ENCODE measurements around the gene MYMX.
"Not testable (repeated sequence)": the region's sequence is repeated elsewhere in the genome, so short reads cannot be mapped to it uniquely, and the experiment has no call there.

Gene MYMX

DNA sequence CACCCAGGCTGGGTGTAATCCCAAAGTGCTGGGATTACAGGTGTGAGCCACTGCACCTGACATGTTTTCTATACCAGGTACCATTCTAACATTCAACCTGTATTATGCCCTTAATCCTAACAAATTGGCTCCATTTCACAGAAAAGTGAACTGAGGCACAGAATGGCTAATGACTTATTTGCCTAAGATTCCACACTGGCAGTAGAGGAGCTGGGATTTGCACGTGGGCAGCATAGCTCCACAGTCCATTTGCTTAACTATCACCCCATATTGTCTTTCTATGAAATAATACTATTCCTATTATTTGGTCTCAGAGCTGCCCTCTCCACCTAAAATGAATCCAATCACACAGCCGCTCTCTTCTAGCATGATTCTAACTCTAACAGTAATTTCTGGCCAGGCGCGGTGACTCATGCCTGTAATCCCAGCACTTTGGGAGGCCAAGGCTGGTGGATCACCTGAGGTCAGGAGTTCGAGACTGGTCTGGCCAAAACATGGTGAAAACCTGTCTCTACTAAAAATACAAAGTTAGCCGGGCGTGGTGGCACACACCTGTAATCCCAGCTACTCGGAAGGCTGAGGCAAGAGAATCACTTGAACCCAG lies 23.3 kb upstream of the MYMX start:
- peaks cover 0 to 6% of the 10 kb centered on the region in 2 donors for H3K4me1 Mint-ChIP-seq (ENCODE audit: low read depth in 2 of 2)
- no peak for DNase-seq
- H3K36me3 Mint-ChIP-seq (ENCODE audit: insufficient read depth): peaks cover 7% of the 10 kb centered on the region
- H3K27ac Mint-ChIP-seq: no peak overlapping the region
- peaks cover 16 to 36% of the 10 kb centered on the region in 2 donors for H3K27me3 Mint-ChIP-seq
- no peak overlapping the region for H3K4me3 Mint-ChIP-seq
- no peak for ATAC-seq (replicated peaks)
- no peaks in the 10 kb centered on the region for H3K9me3 Mint-ChIP-seq

- Mint-ChIP-seq H3K27me3 (peaks cover 22 to 36% of the 10 kb centered on the region in 2 donors), H3K4me3 (no peak overlapping the region), H3K36me3 (ENCODE audit: insufficient read depth) (peaks cover 7% of the 10 kb centered on the region), H3K4me1 (ENCODE audit: low read depth in 2 of 2) (peaks cover 0 to 6% of the 10 kb centered on the region in 2 donors), H3K9me3 (no peaks in the 10 kb centered on the region), H3K27ac (no peak overlapping the region)
- ATAC-seq (replicated peaks) (no peak), DNase-seq (no peak)
Observed at GRCh38 chr6:44194326-44194725, 22.4 kb upstream of the MYMX start.

GRCh38 chr6:44196351-44196750 lies 20.4 kb upstream of the MYMX start:
- not testable (repeated sequence) for H3K9me3 Mint-ChIP-seq; H3K4me3 Mint-ChIP-seq; DNase-seq; H3K4me1 Mint-ChIP-seq (ENCODE audit: low read depth in 2 of 2); H3K36me3 Mint-ChIP-seq (ENCODE audit: insufficient read depth); H3K27ac Mint-ChIP-seq; ATAC-seq (replicated peaks)
- H3K27me3 Mint-ChIP-seq: peaks cover 31 to 48% of the 10 kb centered on the region in 2 donors

DNA sequence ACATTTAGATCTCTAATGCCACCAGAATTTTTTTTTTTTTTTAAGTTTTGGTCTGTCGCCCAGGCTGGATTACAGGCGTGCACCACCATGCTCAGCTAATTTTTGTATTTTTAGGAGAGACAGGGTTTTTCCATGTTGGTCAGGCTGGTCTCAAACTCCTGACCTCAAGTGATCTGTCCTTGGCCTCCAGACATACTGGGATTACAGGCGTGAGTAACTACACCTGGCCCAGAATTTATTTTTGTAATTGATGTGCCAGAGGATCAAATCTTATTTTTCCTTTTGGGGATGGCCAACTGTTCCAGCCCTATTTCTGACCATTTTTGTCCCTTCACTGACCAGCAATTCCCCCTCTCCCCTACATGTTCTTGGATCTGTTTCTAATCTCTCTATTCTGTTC lies 18.0 kb upstream of the MYMX start:
- Mint-ChIP-seq H3K4me1 (ENCODE audit: low read depth in 2 of 2) (no peaks in the 10 kb centered on the region), H3K27ac (peak overlapping the region in 1 of 2 donors; percentile 15), H3K9me3 (no peaks in the 10 kb centered on the region), H3K36me3 (ENCODE audit: insufficient read depth) (peaks cover 4% of the 10 kb centered on the region), H3K27me3 (peaks cover 20 to 45% of the 10 kb centered on the region in 2 donors), H3K4me3 (no peak overlapping the region)
- no peak for DNase-seq
- ATAC-seq (replicated peaks): no peak

GRCh38 chr6:44199883-44200282 lies 16.8 kb upstream of the MYMX start:
- H3K27ac Mint-ChIP-seq: no peak overlapping the region
- ATAC-seq (replicated peaks) (no peak), DNase-seq (no peak)
- H3K36me3 Mint-ChIP-seq (ENCODE audit: insufficient read depth): no peaks in the 10 kb centered on the region
- H3K9me3 Mint-ChIP-seq: no peaks in the 10 kb centered on the region
- no peak overlapping the region for H3K4me3 Mint-ChIP-seq
- H3K27me3 Mint-ChIP-seq: peaks cover 20 to 37% of the 10 kb centered on the region in 2 donors
- no peaks in the 10 kb centered on the region for H3K4me1 Mint-ChIP-seq (ENCODE audit: low read depth in 2 of 2)

GRCh38 chr6:44201200-44201599 lies 15.5 kb upstream of the MYMX start:
- no peak overlapping the region for H3K27ac Mint-ChIP-seq
- no peaks in the 10 kb centered on the region for H3K9me3 Mint-ChIP-seq
- ATAC-seq (replicated peaks) (no peak), DNase-seq (no peak)
- H3K27me3 Mint-ChIP-seq: peaks cover 21 to 39% of the 10 kb centered on the region in 2 donors
- no peaks in the 10 kb centered on the region for H3K36me3 Mint-ChIP-seq (ENCODE audit: insufficient read depth)
- H3K4me3 Mint-ChIP-seq: no peak overlapping the region
- no peaks in the 10 kb centered on the region for H3K4me1 Mint-ChIP-seq (ENCODE audit: low read depth in 2 of 2)

- DNase-seq (no peak), ATAC-seq (replicated peaks) (no peak)
- Mint-ChIP-seq H3K9me3 (no peaks in the 10 kb centered on the region), H3K27me3 (peaks cover 26 to 45% of the 10 kb centered on the region in 2 donors), H3K4me3 (no peak overlapping the region), H3K36me3 (ENCODE audit: insufficient read depth) (no peaks in the 10 kb centered on the region), H3K27ac (no peak overlapping the region), H3K4me1 (ENCODE audit: low read depth in 2 of 2) (no peaks in the 10 kb centered on the region)
Observed at GRCh38 chr6:44201638-44202303, 15.0 kb upstream of the MYMX start.

DNA sequence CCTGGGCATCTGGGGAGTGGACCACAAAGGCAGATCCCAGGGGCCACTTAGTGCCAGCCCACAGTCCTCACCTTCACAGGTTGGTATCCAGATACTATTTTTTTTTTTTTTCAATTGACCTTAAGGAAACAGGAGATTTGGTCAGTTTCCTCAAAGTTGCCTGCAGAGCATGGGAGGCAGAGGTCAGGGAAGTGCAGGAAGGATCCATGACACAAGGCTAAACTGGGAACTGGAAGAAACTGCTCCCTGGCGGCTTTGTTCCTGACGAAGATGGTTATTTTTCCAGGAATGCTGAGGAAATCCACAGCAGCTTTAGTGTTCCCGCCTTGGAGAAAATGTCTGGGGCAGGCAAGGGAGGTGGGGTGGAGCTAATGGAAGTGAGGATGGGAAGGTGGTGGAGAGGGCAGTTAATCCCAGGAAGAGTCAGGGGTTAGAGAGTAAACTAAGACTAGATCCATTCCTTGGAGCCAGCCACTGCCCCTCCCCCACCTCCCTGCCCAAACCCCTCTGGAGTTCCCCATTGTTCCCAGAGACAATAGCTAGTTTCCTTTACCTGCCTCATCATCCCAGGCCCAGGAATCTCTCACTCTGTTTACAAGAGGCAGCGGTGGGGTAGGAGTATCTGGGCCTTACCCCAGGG lies 14.3 kb upstream of the MYMX start:
- Mint-ChIP-seq H3K4me3 (no peak overlapping the region), H3K4me1 (ENCODE audit: low read depth in 2 of 2) (no peaks in the 10 kb centered on the region), H3K36me3 (ENCODE audit: insufficient read depth) (no peaks in the 10 kb centered on the region), H3K27ac (no peak overlapping the region), H3K9me3 (no peaks in the 10 kb centered on the region), H3K27me3 (peaks cover 31 to 51% of the 10 kb centered on the region in 2 donors)
- DNase-seq (no peak), ATAC-seq (replicated peaks) (no peak)

DNA sequence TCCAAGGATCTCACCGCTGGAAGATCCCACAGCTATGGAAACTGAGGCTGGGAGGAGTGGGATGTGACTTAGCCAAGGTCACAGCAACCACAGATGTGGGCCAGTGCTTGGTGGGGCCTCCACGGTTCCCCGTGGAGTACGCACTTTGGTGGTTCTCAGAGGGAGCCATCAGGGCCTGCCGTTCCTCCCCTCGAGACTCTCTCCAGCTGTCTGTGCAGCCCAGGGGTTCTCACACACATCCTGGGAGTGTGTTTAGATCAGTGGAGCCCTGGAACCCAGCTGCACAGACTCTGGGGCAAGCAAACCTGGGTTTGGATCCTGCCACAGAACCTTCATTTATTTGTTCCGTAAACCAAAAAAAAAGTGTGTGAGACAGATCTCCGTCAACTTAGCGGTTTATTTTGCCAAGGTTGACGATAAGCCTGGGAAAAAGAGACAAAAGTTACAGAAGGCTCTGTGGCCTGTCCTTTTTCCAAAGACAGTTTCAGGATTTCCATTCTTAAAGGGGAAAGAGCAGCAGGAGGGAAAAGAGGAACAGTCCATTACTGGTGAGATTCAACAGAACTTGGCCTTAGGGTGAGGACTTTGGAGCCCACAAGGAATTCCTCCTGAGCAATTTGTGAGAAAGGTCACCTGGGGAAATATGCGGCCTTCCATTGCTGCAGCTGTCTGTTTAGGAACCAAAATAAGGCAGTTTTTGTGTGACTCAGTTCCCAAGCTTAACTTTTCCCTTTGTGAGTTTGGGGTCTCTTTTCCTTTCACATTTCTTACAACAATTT lies 13.6 kb upstream of the MYMX start:
- H3K4me1 Mint-ChIP-seq (ENCODE audit: low read depth in 2 of 2): no peaks in the 10 kb centered on the region
- no peaks in the 10 kb centered on the region for H3K9me3 Mint-ChIP-seq
- no peak overlapping the region for H3K27ac Mint-ChIP-seq
- no peak overlapping the region for H3K4me3 Mint-ChIP-seq
- H3K36me3 Mint-ChIP-seq (ENCODE audit: insufficient read depth): no peaks in the 10 kb centered on the region
- H3K27me3 Mint-ChIP-seq: peaks cover 38 to 58% of the 10 kb centered on the region in 2 donors
- ATAC-seq (replicated peaks) (no peak), DNase-seq (no peak)

DNA sequence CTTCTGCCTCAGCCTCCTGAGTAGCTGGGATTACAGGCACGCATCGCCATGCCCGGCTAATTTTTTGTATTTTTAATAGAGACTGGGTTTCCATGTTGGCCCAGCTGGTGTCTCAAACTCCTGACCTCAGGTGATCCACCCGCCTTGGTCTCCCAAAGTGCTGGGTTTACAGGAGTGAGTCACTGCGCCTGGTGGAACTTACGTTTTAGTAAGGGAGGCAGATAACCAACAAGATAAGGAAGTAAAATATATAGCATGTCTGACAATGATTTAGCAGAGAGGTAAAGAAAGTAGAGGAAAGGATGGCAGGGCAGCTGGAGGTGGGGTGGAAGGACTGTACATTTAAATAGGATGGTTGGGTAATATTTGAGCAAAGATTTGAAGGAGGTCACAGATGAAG lies 12.8 kb upstream of the MYMX start:
- no peaks in the 10 kb centered on the region for H3K9me3 Mint-ChIP-seq
- ATAC-seq (replicated peaks) (no peak), DNase-seq (no peak)
- no peaks in the 10 kb centered on the region for H3K4me1 Mint-ChIP-seq (ENCODE audit: low read depth in 2 of 2)
- H3K4me3 Mint-ChIP-seq: no peak overlapping the region
- no peaks in the 10 kb centered on the region for H3K36me3 Mint-ChIP-seq (ENCODE audit: insufficient read depth)
- no peak overlapping the region for H3K27ac Mint-ChIP-seq
- peaks cover 42 to 66% of the 10 kb centered on the region in 2 donors for H3K27me3 Mint-ChIP-seq

- no peak overlapping the region for H3K4me3 Mint-ChIP-seq
- ATAC-seq (replicated peaks) (no peak), DNase-seq (no peak)
- H3K4me1 Mint-ChIP-seq (ENCODE audit: low read depth in 2 of 2): no peaks in the 10 kb centered on the region
- H3K27me3 Mint-ChIP-seq: peaks cover 33 to 47% of the 10 kb centered on the region in 2 donors
- H3K27ac Mint-ChIP-seq: no peak overlapping the region
- no peaks in the 10 kb centered on the region for H3K9me3 Mint-ChIP-seq
- H3K36me3 Mint-ChIP-seq (ENCODE audit: insufficient read depth): no peaks in the 10 kb centered on the region
Observed at GRCh38 chr6:44207966-44208365, 8.8 kb upstream of the MYMX start.

GRCh38 chr6:44211284-44211683 lies 5.4 kb upstream of the MYMX start:
- ATAC-seq (replicated peaks) (no peak), DNase-seq (no peak)
- H3K27ac Mint-ChIP-seq: no peak overlapping the region
- H3K4me1 Mint-ChIP-seq (ENCODE audit: low read depth in 2 of 2): no peaks in the 10 kb centered on the region
- peaks cover 37 to 41% of the 10 kb centered on the region in 2 donors for H3K27me3 Mint-ChIP-seq
- no peaks in the 10 kb centered on the region for H3K9me3 Mint-ChIP-seq
- no peaks in the 10 kb centered on the region for H3K36me3 Mint-ChIP-seq (ENCODE audit: insufficient read depth)
- no peak overlapping the region for H3K4me3 Mint-ChIP-seq

GRCh38 chr6:44214307-44214706 lies 2.4 kb upstream of the MYMX start:
- no peak for ATAC-seq (replicated peaks)
- no peaks in the 10 kb centered on the region for H3K36me3 Mint-ChIP-seq (ENCODE audit: insufficient read depth)
- H3K4me3 Mint-ChIP-seq: no peak overlapping the region
- no peak overlapping the region for H3K27ac Mint-ChIP-seq
- H3K9me3 Mint-ChIP-seq: no peaks in the 10 kb centered on the region
- H3K27me3 Mint-ChIP-seq: peaks cover 24 to 37% of the 10 kb centered on the region in 2 donors
- no peak for DNase-seq
- H3K4me1 Mint-ChIP-seq (ENCODE audit: low read depth in 2 of 2): peaks cover 0 to 5% of the 10 kb centered on the region in 2 donors

Data from effector memory CD8-positive, alpha-beta T cell (primary cell).